AG04449 (cell line): ENCODE measurements around the gene PAPOLB.

Experiments used
- CTCF ChIA-PET: fragments of 350-600 bp; formaldehyde crosslinking; extraction: SDS; loops from one replicate; lab custom pipeline; 2021; ENCODE audit warnings: antibody characterized with exemption; lab: Yijun Ruan, JAX
- POLR2A ChIA-PET: fragments of 400-600, 350-600 bp; formaldehyde crosslinking; extraction: SDS; loops from one replicate; lab custom pipeline; 2020; ENCODE audit warnings: antibody characterized with exemption, inconsistent platforms; lab: Yijun Ruan, JAX
- DNase-seq: peaks from one replicate; pipeline ENCODE4 v3.0.0-alpha.2; 2010; ENCODE audit warnings: low read depth, low spot score
- H3K4me3 ChIP-seq: 2 replicates; pipeline ENCODE4 v1.5.1; 2011; ENCODE audit warnings: low read depth, mild to moderate bottlenecking, control low read depth, low read length
- CTCF ChIP-seq: IDR thresholded peaks from one replicate; pipeline ENCODE4 v1.5.1; 2011; ENCODE audit warnings: mild to moderate bottlenecking, moderate library complexity, low read length, control low read depth, inconsistent platforms; ENCODE audit not compliant: insufficient read depth; ENCODE audit errors: missing control alignments

PAPOLB gene

GRCh38 chr7:4819560-4820404, 42.0 kb downstream of the PAPOLB start:
- H3K4me3 ChIP-seq: no peak overlapping the region
- ChIA-PET CTCF (no interaction called here), POLR2A (no interaction called here)
- no peak for TF ChIP-seq CTCF
- DNase-seq: no peak

- POLR2A ChIA-PET: no interaction called here
- no peak for TF ChIP-seq CTCF
- CTCF ChIA-PET: no interaction called here
- no peak for DNase-seq
- H3K4me3 ChIP-seq: no peak overlapping the region
Observed at GRCh38 chr7:4818000-4818794, 43.6 kb downstream of the PAPOLB start.

- POLR2A ChIA-PET: interaction anchor here (1.1 kb wide), 1 partner anchor 12 kb away, joined by 3 read pairs; no protein-coding TSS in a partner anchor
- CTCF ChIA-PET: interaction anchor here (1.0 to 1.5 kb wide), 3 partner anchors 12 to 268 kb away, joined by 3 to 8 read pairs (median 3); no protein-coding TSS in a partner anchor
- no peak overlapping the region for H3K4me3 ChIP-seq
- DNase-seq: no peak
- no peak for TF ChIP-seq CTCF
Observed at GRCh38 chr7:4817178-4817901, 44.5 kb downstream of the PAPOLB start.

- CTCF ChIA-PET: interaction anchor here (1.0 to 1.5 kb wide), 3 partner anchors 13 to 269 kb away, joined by 3 to 8 read pairs (median 3); no protein-coding TSS in a partner anchor
- POLR2A ChIA-PET: interaction anchor here (1.1 kb wide), 1 partner anchor 11 kb away, joined by 3 read pairs; no protein-coding TSS in a partner anchor
- no peak overlapping the region for H3K4me3 ChIP-seq
- no peak for DNase-seq
- no peak for TF ChIP-seq CTCF
Observed at GRCh38 chr7:4816419-4817080, 45.3 kb downstream of the PAPOLB start.

- no peak for TF ChIP-seq CTCF
- ChIA-PET POLR2A (interaction anchor here (1.1 kb wide), 1 partner anchor 10 kb away, joined by 3 read pairs; no protein-coding TSS in a partner anchor), CTCF (interaction anchor here (1.3 to 1.5 kb wide), 2 partner anchors 14 to 17 kb away, joined by 3 to 8 read pairs; no protein-coding TSS in a partner anchor)
- no peak overlapping the region for H3K4me3 ChIP-seq
- no peak for DNase-seq
Observed at GRCh38 chr7:4815609-4816418, 46.0 kb downstream of the PAPOLB start.
